ACHN (cell line): ENCODE data around the gene AIFM2.
"Not testable (repeated sequence)": the region's sequence is repeated elsewhere in the genome, so short reads cannot be mapped to it uniquely, and the experiment has no call there.

Source experiments
- DNase-seq: peaks from one replicate; pipeline ENCODE4 v3.0.0-alpha.2; 2015
- in situ Hi-C: cut with HindIII; loops from 2 replicates; pipeline ENCODE4 v1.10.0; 2017; ENCODE audit warnings: low sequenced_read_pairs, low pct_ligation_motif_present, low pct_unique_long_range_greater_than_20kb

AIFM2 gene

DNA sequence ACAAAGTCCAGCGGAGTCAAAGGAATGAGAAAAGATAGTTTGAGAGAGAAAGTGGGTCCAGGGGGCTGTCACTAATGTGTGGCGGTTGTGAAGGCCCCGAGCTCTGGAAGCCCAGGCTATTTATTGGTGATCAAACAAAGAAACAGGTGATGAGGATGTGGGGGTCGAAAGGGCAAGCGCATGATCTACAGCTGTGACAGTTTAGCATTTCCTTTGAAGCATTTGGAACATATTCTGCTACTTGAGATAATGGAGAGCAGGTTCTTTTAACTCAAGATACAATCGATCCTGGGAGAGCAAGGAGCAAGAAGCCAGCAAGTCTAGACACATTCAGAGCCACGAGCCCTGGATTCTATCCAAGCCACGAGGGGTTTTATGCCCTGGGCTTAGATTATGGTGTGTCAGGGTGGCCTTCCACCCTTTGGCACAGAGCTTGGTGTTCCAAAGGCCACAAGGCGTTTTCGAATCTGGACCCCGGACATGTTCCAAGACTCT, 31.5 kb downstream of the AIFM2 start:
- DNase-seq, in situ Hi-C loops: not testable (repeated sequence)

DNA sequence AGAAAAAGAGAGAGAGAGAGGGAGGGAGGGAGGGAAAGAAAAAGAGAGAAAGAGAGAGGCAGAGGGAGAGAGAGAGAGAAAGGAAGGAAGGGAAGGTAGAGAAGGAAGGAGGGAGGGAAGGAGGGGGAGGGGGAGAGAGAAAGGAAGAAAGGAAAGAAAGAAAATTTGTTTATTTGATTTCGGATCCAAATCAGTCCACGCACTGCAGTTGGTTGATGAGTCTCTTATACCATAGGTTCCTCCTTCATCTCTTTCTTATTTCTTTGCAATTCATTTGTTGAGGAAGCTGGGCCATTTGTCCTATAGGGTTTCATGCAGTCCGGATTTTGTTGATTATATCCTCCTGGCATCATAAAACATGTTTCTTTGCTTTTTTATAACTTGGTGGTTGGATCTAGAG, 34.4 kb downstream of the AIFM2 start:
- in situ Hi-C loops = no loop called here
- DNase-seq = no peak

DNA sequence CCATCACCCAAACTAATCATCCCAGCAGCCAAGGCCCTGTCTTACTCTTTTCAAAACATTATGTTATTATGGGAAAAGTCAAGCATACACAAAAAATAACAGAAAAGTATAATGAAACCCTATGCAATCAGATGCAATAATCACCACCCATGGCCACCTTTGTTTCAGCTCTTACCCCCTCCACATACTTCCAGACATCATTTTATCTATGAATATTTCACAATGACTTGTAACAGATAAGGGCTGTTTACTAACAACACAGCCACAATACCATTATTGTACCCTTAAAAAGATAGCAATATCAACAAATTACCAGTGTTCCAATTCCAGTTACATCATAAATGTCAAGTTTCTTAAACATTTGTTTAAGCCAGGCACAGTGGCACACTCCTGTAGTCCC, 35.2 kb downstream of the AIFM2 start:
- in situ Hi-C loops = no loop called here
- no peak for DNase-seq

DNA sequence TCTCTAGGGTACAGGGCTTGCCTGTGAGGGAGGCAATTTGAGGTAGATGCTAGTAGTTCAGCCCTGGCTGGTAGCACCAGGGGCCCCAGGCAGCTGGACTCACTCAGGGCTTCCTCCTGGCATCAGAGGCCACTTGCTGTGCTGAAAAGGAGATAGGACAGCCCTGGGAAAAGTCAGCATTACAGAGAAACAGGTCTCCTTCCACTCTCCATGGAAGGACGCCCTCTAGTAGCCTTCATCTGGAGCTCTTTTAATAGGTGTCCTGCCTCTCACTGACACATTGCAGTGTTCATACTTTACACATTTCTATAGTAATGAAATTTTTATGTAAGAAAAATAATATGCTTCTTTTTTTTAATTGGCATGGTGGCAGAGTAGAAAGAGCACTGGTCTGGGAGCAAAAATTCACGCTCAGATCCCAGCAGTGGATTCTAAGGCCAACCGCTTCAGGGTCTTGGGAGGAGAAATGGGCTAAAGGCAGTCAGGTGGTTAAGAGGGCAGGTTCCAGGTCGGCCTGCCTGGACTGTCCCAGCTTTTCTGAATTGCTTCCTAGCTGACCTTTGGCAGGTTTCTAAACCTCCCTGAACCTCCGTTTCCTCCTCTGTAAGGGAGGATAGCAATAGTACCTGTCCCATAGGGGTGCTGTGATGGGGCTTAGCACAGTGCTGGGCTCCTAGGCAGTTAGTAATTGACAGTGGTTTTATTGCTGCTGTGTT, 35.8 kb downstream of the AIFM2 start:
- in situ Hi-C loops = no loop called here
- no peak for DNase-seq

DNA sequence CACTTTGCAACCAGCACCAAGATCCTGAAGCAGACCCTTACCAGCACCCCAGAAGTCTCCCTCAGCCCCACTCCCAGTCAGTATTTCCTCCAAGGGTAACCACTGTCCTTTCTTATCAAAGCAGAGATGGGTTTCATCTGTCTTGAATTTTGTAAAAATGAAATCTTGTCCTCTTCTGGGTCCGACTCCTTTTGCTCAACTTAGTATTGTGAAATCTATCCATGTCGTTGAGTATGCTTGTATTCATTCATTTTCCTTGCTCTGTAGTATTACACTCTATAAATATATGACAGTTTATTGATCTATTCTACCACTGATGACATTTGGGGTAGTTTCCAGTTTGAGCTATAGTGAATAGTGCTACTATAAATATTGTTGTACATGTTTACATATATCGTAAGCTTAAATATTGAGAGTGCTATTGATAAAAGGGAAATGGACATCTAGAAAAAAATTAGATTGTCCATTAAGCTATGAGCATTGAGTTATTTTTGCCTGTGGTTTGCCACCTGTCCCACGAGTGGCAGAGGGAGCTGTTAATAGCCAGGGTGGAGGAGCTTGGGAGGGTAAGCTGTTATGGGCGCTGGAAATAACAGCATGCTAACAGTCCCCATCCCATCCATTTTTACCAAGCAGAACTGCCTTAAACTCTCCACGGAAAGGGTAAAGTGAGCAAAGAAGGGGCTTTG, 36.5 kb downstream of the AIFM2 start:
- DNase-seq = no peak
- in situ Hi-C loops = no loop called here

DNA sequence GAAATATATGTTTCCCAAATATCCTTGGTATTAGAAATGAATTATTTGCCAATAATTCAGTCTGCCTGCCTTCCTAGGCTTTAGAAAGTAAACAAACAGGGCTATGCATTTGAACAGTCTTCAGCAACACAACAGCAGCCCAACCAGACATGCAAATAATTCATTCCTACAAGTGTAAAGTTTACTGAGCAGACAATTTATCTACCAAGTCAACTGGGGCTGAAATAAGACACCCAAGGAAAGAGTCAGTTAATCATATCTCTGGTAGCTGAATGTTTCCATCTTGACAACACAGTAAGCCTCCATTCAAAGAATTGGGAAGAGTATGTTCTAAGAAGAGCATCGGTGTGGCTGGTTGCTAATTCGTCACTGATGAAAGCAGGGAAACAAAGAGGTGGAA, 38.4 kb downstream of the AIFM2 start:
- DNase-seq = no peak
- in situ Hi-C loops = no loop called here

DNA sequence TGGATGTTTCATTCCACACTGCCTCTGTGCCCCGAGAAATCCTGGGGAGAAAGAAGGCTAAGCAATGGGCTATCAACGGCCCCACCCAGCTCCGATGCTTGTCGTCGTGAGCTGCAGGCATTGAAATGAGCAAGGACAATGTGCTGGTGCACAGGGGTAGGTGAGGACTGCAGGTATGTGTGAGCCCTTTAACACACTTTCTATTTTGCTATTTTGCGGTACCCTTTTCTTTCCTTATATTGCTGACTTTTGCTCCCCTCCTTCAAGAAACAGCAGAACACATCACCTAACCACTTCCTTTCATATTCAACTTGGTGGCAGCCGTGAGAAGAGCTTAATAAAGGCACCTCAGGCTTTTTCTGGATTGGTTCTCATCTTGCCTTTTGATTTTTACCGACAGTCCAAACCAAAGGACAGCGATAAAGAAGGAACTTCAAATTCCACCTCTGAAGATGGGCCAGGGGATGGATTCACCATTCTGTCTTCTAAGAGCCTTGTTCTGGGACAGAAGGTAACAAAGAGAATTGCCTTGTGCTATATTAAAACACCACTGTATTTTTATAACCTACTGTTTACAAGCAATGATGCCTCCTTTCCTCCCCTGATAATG, 39.2 kb downstream of the AIFM2 start:
- no peak for DNase-seq
- in situ Hi-C loops = no loop called here

DNA sequence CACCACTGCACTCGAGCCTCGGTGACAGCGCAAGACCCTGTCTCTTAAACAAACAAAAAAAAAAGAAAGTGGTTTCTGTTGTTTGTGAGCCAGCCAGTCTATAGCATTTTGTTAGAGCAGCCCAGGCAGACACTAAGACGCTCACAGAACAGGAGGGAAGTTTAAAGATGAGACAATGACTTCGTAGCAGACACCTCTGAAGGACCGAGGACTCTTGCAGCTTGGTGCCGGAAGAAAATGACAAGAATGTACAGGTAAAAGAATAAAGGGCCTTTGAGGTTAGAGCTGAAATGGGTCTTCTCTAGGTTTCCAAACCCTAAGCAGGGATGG, 40.3 kb downstream of the AIFM2 start:
- DNase-seq = no peak
- in situ Hi-C loops = no loop called here

DNA sequence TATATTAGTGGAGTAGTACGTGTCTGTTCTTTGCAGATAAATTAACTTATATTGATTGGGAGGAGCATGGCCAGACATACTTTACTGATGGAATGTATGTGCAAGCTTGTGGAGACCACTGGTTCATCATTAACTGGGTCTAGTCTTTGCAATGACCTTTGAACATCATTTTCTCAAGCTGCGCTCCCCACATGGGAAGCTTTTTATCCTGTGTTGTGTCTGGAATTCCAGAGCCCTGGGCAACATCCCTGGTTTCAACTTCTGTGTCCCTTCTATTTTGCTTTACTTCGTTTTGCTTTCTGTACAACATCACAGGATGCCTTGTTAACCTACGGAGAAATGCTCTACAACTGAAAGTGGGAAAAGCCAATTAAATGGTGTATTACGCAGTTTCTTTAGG, 41.7 kb downstream of the AIFM2 start:
- DNase-seq = peak; percentile 29
- in situ Hi-C loops = no loop called here

DNA sequence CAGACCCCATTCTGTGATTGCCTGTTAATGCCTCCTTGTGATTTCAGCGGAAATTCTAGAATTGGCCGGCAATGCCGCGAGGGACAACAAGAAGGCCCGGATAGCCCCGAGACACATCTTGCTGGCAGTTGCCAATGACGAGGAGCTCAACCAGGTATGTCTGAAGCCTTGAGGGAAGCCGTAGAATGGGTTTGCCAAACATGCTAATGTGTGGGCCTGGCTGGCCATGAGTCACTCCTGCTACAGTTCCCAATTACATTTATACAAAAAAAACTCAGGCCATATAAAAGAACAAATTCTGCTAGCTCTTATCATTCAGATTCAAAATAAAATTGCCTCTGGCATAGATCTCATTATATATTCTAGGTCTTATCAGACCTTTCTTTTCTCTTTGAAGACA, 42.6 kb downstream of the AIFM2 start:
- no peak for DNase-seq
- in situ Hi-C loops = no loop called here

DNA sequence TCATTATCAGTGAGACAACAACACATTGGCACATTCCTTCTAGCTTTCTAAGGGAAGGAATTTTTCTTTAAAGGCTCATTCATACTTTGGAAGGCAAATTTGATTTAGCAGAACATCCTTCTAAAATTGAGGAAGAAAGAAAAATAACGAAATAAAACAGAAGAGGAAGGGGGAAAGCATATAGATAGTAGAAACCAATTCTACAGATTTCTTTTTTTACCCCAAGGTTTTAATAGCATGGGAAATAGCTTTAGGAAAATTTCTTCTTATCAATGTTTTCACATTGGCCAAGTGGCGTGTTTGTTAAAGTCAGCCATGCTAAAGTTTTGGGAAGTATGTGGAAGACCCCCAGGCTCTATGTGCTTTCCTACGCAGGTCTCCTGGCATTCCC, 44.3 kb downstream of the AIFM2 start:
- no peak for DNase-seq
- in situ Hi-C loops = no loop called here

DNA sequence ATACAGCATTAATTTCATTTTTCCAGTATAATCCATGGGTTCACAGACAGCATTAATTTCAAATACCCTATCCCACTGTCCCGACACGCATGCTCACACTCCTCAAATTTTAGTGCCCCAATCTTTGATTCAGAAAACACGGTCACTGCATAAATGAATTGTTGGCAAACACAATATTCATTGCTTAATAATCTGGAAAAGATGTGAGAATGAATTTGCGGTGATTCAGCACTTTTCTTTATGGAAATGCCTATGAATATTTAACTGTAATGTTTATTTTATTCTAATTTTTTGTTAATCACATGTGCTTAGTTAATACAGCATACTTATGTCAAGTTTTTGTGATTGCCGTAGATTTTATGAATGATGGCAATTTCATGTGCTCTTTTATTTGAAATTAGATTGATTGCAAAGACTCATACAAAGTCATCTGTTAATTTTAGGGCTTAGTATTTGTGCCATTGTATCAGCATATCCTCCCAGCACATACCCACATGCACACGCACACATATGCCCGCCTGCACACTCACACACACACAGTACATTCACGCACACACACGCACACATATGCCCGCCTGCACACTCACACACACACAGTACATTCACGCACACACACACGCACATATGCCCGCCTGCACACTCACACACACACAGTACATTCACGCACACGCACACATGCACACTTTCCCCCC, 44.9 kb downstream of the AIFM2 start:
- DNase-seq = no peak
- in situ Hi-C loops = no loop called here

DNA sequence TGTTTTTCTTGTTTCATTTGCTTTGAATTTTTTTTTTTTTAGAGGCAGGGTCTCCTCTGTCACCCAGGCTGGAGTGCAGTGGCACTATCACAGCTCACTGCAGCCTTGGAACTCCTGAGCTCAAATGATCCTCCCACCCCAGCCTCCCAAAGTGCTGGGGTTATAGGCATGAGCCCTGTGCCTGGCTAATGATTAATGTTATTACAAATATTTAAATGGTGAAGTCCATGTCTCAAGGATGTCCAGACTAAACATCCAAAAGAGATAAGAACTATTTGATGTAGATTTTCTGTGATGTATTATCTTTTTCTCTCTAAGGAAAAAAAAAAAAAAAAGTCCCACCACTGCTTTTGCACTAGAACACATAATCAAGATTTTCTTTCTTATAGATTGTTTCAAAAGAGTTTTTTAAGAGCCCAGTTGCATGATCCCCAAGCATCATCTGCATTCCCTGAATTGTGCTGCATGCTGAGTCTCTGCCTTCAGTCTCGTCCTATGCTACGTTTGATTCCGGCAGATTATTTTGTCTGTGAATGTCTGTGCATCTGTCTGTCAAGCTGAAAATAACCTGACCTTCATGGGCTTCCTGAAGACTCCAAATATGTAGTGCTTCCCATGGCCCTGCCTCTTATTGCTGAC, 46.5 kb downstream of the AIFM2 start:
- in situ Hi-C loops = no loop called here
- DNase-seq = no peak

DNA sequence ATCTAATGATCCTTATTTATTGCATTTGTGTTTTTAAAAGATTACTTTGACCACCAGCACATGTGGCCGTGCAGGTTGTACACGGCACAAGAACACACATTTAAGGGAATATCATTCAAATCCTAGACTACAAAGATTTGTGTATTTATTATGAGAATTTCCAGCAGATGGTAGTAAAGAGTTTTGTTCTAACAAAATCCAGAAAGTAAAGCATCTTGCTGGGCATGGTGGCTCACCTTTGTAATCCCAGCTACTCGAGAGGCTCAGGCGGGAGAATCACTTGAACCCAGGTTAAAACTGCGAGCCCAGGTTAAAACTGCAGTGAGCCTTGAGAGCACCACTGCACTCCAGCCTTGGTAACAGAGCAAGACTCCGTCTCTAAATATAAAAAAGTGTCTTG, 48.4 kb downstream of the AIFM2 start:
- no peak for DNase-seq
- in situ Hi-C loops = no loop called here

DNA sequence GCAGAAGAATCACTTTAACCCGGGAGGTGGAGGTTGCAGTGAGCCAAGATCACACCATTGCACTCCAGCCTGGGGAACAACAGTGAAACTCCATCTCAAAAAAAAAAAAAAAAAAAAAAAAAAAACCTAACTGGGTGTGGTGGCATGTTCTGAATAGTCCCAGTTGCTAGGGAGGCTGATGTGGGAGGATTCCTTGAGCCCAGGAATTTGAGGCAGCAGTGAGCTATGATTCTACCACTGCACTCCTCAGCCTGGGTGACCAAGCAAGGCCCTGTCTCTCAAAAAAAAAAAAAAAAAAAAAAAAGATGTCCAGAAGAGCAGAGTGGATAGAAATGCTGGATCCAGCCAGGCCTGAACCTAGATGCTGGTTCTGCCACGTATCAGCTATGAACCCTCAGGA, 51.8 kb downstream of the AIFM2 start:
- in situ Hi-C loops, DNase-seq: not testable (repeated sequence)

DNA sequence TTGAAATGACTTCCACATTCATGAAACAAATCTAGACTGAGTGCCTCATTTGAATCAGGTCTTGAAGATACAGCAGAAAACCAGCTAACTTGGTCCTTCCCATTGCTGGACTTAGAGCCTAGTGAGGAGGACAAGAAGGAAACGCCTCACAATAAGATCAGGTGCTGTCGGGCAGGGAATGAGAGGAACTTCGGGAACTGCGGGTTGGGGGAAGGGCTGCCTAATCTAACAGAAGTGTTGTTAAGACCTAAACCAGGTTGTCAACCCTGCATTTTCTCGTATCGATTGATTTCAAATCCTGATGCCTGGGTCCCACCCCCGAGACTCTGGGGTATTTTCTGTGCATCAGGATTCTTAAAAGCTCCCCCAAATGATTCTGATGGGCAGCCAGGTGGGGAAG, 53.7 kb downstream of the AIFM2 start:
- DNase-seq = no peak
- in situ Hi-C loops = no loop called here

DNA sequence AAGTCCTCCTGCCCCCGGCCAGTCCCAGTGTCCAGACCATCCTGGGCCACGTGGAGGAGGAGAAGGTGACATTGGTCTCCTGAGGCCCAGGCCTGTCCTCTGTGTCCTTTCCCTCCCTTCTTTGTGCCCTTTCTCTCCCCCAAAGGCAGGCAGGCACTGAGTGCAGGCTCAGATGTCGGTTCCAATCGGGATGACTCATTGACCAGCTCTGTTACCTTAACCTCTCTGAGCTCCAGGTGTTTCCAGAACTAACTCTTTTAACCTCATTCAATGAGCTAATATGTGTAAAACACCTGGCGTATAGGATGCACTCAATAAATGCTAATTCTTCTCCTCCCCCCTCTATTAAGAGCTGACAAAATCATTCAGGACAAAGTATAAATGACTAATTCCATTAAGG, 54.3 kb downstream of the AIFM2 start:
- in situ Hi-C loops = no loop called here
- DNase-seq = no peak

DNA sequence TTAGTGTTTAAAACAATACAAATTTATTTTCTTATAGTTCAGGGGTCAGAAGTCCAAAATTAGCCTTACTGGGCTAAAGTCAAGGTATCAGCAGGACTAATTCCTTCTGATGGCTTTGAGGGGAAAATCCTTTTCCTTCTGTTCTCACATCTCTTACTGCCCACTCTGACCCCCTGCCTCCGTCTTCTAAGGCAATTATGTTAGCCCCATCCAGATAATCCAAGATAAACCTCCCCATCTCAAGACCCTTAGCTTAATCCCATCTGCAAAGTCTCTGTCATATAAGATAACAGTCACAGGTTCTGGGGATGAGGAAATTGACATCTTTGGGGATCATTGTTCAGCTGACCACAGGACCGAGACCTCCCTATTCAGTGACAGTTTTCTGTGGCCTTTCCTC, 57.7 kb downstream of the AIFM2 start:
- in situ Hi-C loops = no loop called here
- no peak for DNase-seq

DNA sequence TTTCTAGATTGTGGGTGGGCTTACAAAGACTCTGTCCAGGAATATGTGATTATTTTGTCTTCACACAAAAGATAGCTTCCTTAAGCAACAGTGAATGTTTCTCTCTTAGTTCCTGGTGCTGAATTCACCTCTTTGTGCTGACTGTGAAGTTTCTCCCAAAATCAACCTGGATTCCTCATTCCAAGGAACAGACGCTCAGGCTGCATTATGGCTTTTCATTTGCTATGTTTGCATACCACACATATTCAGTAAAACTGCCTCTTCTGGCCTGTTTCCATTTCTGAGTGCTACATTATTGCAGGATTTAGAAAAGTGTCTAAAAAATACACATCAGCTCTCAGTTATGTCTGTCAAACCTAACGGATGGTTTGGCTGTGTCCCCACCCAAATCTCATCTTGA, 58.5 kb downstream of the AIFM2 start:
- in situ Hi-C loops = no loop called here
- no peak for DNase-seq
